MM.1S (cell line): ENCODE measurements around the gene TRAP1.

Experiments
- EZH2 ChIP-seq: fragments of 300-600 bp; sonication (generic); optimal IDR thresholded peaks from 2 replicates; pipeline ENCODE3; 2017; ENCODE audit warnings: low read depth, mild to moderate bottlenecking, antibody characterized with exemption, low read length, mixed read lengths
- EZH2phosphoT487 ChIP-seq: fragments of 300-600 bp; sonication (generic); IDR thresholded peaks from 2 replicates; pipeline ENCODE4 v1.6.1; 2018; ENCODE audit warnings: antibody characterized with exemption, low read length
- TF ChIP-seq, protein P1 (sequence below): fragments of 300-600 bp; sonication (generic); IDR thresholded peaks from 2 replicates; pipeline ENCODE4 v1.5.1; 2016; ENCODE audit warnings: antibody characterized with exemption, low read length, mixed read lengths

DNA sequence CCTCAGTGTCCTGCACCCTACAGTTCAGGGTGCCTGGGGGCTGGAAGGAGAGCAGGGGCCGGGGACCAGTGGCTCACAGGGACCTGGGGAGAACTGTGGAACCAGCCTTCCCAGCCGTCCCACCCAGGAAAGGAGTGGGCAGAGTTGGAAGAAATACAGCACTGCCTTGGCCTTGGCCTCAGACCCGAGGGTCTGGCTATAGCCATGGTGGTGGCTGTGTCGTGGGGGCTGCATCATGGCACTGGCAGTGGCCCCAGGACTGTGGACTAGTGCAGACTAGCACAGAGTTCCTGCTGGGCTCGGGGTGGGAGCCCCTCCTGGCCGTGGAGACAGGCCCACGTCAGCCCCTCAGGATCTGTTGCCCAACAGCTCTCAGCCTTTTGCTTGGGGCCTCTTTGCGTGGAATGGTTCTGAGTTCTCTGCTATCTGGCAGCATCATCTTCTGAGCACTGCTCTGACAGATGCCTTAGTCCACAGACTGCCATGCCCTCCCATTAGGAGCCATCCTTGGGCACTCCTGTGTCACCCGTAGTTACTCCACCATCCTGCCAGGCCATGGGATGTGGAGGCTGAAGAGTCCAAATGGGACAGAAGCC, 75.4 kb downstream of the TRAP1 start:
- TF ChIP-seq, protein P1, sequence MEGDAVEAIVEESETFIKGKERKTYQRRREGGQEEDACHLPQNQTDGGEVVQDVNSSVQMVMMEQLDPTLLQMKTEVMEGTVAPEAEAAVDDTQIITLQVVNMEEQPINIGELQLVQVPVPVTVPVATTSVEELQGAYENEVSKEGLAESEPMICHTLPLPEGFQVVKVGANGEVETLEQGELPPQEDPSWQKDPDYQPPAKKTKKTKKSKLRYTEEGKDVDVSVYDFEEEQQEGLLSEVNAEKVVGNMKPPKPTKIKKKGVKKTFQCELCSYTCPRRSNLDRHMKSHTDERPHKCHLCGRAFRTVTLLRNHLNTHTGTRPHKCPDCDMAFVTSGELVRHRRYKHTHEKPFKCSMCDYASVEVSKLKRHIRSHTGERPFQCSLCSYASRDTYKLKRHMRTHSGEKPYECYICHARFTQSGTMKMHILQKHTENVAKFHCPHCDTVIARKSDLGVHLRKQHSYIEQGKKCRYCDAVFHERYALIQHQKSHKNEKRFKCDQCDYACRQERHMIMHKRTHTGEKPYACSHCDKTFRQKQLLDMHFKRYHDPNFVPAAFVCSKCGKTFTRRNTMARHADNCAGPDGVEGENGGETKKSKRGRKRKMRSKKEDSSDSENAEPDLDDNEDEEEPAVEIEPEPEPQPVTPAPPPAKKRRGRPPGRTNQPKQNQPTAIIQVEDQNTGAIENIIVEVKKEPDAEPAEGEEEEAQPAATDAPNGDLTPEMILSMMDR, result no peak
- TF ChIP-seq EZH2 (no peak), EZH2phosphoT487 (no peak)
